WI38 (cell line): Measurements from ENCODE around the gene CYSTM1.

Source experiments
- H3K4me3 ChIP-seq: 2 replicates; pipeline ENCODE4 v1.5.1; 2011; ENCODE audit warnings: low read depth, mild to moderate bottlenecking, control low read depth, low read length
- TF ChIP-seq, protein P1 (sequence below): IDR thresholded peaks from 2 replicates; pipeline ENCODE4 v1.5.1; 2012; ENCODE audit warnings: low read depth, mild to moderate bottlenecking, control low read depth, low read length

Gene CYSTM1

DNA sequence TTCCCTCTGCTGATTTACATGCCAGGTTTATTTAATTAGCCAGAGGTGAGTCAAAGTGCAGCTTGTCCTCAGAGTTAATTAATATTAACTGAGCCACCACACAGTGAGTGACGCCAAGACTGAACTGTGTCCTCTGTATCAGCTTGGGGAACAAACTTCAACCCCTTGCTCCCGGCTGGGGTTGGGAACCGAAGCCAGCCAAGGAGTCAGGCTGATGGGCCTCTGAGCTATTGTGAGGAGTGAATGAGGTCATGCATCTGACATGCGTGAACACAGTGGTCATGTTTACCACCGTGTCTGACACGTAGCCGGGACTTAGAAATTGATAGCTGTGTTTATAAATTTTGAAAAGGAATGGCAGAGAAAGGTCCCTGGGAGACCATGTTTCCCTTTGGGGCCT is 32.1 kb upstream of the CYSTM1 start:
- no peak overlapping the region for H3K4me3 ChIP-seq
- TF ChIP-seq, protein P1, sequence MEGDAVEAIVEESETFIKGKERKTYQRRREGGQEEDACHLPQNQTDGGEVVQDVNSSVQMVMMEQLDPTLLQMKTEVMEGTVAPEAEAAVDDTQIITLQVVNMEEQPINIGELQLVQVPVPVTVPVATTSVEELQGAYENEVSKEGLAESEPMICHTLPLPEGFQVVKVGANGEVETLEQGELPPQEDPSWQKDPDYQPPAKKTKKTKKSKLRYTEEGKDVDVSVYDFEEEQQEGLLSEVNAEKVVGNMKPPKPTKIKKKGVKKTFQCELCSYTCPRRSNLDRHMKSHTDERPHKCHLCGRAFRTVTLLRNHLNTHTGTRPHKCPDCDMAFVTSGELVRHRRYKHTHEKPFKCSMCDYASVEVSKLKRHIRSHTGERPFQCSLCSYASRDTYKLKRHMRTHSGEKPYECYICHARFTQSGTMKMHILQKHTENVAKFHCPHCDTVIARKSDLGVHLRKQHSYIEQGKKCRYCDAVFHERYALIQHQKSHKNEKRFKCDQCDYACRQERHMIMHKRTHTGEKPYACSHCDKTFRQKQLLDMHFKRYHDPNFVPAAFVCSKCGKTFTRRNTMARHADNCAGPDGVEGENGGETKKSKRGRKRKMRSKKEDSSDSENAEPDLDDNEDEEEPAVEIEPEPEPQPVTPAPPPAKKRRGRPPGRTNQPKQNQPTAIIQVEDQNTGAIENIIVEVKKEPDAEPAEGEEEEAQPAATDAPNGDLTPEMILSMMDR, result no peak

DNA sequence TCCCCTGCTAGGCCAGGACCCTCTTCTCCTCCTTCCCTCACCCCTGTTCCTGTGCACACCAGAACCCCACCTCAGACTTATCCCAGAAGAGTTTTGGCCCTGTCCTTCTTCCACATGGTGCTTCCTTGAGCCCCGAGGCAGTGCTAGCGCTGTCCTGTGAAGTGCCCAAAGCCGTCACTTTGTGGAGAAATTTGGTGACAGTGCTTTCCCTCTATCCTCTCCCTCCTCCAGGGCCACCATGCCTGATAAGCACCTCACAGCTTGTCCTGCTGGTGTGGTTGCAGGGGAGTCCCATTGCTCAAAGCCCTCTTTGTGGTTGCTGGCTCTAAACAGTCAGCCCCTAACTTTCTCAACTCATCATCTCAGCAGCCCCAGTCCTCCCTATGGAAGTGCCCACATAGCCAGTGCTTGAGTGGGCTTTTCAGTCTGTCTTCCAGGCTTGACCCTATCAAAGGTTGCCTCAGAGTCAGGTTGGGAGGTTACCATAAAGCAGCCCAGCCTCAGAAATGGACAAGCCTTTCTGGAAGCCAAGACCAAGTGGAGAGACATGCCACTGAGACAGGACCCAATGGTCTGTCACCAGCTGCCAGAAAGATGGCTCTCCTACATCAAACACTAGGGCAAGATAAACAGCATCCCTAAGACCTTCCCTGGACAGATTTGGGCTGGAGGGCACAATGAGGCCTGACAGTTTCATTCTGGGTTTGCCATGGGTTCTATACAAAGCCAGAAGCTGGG is 31.3 kb upstream of the CYSTM1 start:
- no peak overlapping the region for H3K4me3 ChIP-seq
- TF ChIP-seq, protein P1, result no peak

DNA sequence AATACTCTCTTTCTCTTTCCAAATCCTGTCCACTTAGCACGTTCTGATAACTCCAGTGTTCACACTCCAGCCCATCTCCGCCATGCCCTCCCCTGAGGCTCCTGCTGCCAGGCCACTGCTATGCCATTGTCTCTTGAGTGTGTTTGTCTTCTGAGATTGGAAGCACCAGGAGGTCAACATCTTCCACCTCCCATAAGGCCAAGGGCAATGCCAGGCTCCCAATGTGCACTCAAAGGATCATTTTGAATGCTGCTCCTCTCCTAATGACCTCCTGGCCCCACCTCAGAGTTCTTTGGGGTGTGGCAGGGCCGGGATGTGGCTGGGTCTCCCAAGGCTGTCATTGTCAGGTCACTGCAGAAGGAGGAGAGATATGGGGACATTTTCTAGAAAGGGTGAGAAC is 29.7 kb upstream of the CYSTM1 start:
- H3K4me3 ChIP-seq, result no peak overlapping the region
- TF ChIP-seq, protein P1, result no peak

DNA sequence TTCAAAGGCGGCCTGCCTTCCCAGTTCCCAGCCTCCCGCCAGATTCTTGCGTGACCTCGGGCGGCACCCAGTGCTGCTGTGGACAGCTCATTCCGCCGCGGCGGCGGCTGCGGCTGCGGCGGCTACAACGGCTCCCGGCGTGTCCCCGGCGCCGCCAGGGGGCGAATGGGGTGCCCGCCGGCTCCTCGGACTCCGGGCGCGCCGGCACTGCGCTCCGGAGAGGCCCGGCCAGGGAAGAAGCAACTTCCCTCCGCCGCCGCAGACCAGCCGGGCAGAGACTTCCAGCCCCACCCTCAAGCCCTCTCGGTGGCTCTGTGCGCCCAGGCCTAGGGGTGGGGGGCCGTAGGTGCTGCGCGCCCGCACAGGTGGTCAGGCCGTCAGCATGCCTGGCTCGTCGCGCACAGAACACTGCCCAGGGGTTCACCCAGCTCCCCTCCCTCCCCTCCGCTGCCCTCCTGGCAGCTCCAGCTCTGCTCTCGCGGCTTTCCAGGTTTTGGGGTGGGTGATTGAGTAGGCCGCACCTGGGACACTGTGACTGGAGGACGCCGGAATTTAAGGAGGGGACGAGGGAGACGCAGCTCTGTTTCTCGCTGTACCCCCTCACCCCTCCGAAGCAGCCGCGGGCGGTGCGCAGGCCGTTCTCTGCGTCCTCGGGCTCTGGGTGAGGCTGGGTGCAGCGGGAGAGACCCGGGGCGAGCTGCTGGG is 29.0 kb upstream of the CYSTM1 start:
- H3K4me3 ChIP-seq, result peak overlapping the region; percentile 44
- TF ChIP-seq, protein P1, result peak; percentile 44; the same call in 1 of the 2 replicates

DNA sequence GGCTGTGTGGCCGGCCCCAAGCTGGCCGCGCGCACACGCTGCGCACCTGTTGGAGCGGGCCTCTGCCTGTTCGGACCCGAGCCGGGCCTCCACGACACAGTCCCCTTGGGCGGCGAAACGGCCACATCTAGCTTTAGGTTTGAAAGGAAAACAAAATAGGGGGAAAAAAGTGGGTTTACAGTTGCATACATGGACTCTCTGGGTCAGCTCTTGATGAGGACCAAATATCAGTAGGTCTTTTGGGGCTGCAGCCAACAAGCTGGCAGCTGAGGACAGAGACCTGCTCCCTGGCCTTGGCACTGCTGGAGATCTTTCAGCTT is 28.5 kb upstream of the CYSTM1 start:
- H3K4me3 ChIP-seq, result peak overlapping the region; percentile 44
- TF ChIP-seq, protein P1, result no peak

DNA sequence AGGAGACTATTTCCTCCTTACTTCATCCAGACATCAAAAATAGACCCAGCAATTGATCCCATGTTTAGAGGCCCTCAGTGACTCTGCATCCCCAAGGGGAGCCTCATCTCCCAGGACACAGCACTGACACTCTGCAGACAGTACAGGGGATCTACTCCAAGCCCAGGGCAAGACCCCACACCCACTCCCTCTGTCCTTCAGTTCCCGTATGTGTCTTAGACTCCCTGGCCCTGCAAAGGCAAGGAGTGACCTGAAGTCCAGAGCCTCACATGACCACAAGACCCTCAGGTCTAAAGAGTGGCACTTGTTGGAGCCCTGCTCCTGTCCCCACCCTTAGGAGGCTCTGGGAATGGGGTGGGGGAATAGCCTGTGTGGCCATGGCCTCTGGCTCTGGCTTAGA is 27.5 kb upstream of the CYSTM1 start:
- H3K4me3 ChIP-seq, result no peak overlapping the region
- TF ChIP-seq, protein P1, result no peak

DNA sequence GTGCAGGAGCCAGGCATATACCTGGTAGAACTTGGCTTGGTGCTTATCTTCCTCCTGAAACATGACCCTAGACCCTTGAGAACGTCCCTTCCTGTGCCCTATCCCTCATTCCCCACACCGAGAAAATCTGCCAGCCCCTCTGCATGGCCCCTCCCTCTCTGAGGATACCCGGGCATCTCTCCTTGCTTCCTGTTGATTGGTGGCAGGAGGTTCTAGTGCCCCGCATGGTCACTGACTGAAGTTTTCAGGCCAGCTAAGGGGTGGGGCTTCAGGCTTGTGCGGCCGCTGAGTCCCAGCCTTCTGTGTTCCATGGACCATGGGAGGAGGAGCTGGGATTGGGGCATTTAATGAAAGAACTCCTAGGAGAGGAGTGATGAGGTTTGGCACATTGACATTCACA is 26.5 kb upstream of the CYSTM1 start:
- TF ChIP-seq, protein P1, result no peak

More for the DNA sequence above, 26.5 kb upstream of the CYSTM1 start:
- no peak overlapping the region for H3K4me3 ChIP-seq
